Hepatocyte (in vitro differentiated cells): Measurements from ENCODE around the gene ZNF530. TPM values are rescaled to one million over a fixed set of nuclear protein-coding genes. Genes with fewer than 3 reads are reported as not detected.

Experiments used
- DNase-seq: peaks from one replicate; pipeline ENCODE4 v3.0.0-alpha.2; 2016; ENCODE audit warnings: low spot score
- H2AFZ ChIP-seq: fragments of 200-600 bp; sonication (generic); 2 replicates; pipeline ENCODE4 v1.6.0; 2016; ENCODE audit warnings: antibody characterized with exemption, mild to moderate bottlenecking
- H3K27ac ChIP-seq: fragments of 200-600 bp; sonication (generic); 2 replicates; pipeline ENCODE4 v1.5.1; 2016; ENCODE audit warnings: mild to moderate bottlenecking
- H3K27me3 ChIP-seq: fragments of 200-600 bp; sonication (generic); 2 replicates; pipeline ENCODE4 v1.6.1; 2016
- H3K36me3 ChIP-seq: fragments of 200-600 bp; sonication (generic); replicated peaks from 2 replicates; pipeline ENCODE4 v1.5.1; 2016; ENCODE audit warnings: low read depth; ENCODE audit not compliant: insufficient read depth
- H3K4me1 ChIP-seq: fragments of 200-600 bp; sonication (generic); 2 replicates; pipeline ENCODE4 v1.5.1; 2016; ENCODE audit warnings: mild to moderate bottlenecking, moderate library complexity; ENCODE audit not compliant: insufficient read depth
- H3K4me2 ChIP-seq: fragments of 200-600 bp; sonication (generic); 2 replicates; pipeline ENCODE4 v1.6.0; 2016
- H3K4me3 ChIP-seq: fragments of 200-600 bp; sonication (generic); 2 replicates; pipeline ENCODE4 v1.5.1; 2016; ENCODE audit warnings: mild to moderate bottlenecking
- H3K79me2 ChIP-seq: fragments of 200-600 bp; sonication (generic); 2 replicates; pipeline ENCODE4 v1.6.0; 2017; ENCODE audit warnings: mild to moderate bottlenecking
- H3K9me2 ChIP-seq: fragments of 200-600 bp; sonication (generic); replicated peaks from 2 replicates; pipeline ENCODE4 v1.6.0; 2017; ENCODE audit warnings: mild to moderate bottlenecking; ENCODE audit not compliant: insufficient read depth
- H3K9me3 ChIP-seq: fragments of 200-600 bp; sonication (generic); 2 replicates; pipeline ENCODE4 v1.5.1; 2016; ENCODE audit warnings: low read depth, mild to moderate bottlenecking
- H4K20me1 ChIP-seq: fragments of 200-600 bp; sonication (generic); 2 replicates; pipeline ENCODE4 v1.6.0; 2016; ENCODE audit warnings: mild to moderate bottlenecking; ENCODE audit not compliant: insufficient read depth, poor library complexity, severe bottlenecking
- EZH2 ChIP-seq: fragments of 200-600 bp; sonication (generic); IDR thresholded peaks from 2 replicates; pipeline ENCODE4 v1.6.1; 2016; ENCODE audit warnings: antibody characterized with exemption, mild to moderate bottlenecking, borderline replicate concordance
- EZH2phosphoT487 ChIP-seq: fragments of 200-600 bp; sonication (generic); IDR thresholded peaks from one replicate; pipeline ENCODE4 v1.6.1; 2018; ENCODE audit warnings: antibody characterized with exemption, mild to moderate bottlenecking, low read depth, moderate library complexity; ENCODE audit not compliant: unreplicated experiment, severe bottlenecking
- whole genome bisulfite sequencing: methylation state at CpG from one replicate; pipeline ENCODE4 v1.1.6; 2016; ENCODE audit warnings: low lambda C conversion rate; ENCODE audit errors: missing lambda C conversion rate; 5-methylcytosine and 5-hydroxymethylcytosine counted together
- polyA plus RNA-seq: library from polyadenylated mRNA; unstranded; fragments of >200 nt; fragmentation: Nextera tagmentation; extraction: Ambion mirVana; gene quantifications from 2 replicates; pipeline ENCODE4 v1.2.1, GENCODE V29; 2016
- total RNA-seq: library from RNA; depleted of rRNA; stranded (reverse); fragments of >200 nt; gene quantifications from 2 replicates; pipeline ENCODE4 v1.2.3, GENCODE V29; 2014
- TF ChIP-seq, protein P1 (sequence below): fragments of 200-600 bp; sonication (generic); IDR thresholded peaks from 2 replicates; pipeline ENCODE4 v1.5.1; 2016; ENCODE audit warnings: antibody characterized with exemption, mild to moderate bottlenecking; ENCODE audit not compliant: poor library complexity

Gene ZNF530
- total and polyA plus RNA-seq, 2 experiments from 2014 or later: 1.3 to 2.8 TPM

DNA sequence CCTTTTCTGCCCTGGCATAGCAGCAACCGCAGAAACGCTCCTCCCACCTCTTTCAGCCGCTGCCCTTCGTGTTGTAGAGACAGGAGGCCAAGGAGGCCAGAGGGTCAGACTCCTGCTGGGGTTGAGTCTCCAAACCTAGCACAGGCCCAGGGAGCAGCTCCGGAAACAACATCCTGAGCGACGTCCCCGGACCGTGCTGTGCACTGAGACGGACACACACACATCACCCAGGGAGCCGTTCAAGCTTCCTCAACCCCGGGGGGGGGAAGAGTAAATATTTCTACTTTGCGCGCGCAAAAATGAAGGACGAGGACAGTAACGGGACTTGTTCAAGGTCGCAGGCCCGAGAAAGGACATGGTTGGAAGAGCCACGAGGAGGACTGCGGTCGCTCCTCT lies 40.7 kb upstream of the ZNF530 start:
- H3K4me2 ChIP-seq: peak overlapping the region; percentile 97
- no peaks in the 10 kb centered on the region for H3K9me2 ChIP-seq
- 1% methylated on average over 22 of the region's 22 CpGs for WGBS
- peaks cover 30% of the 10 kb centered on the region for H3K79me2 ChIP-seq
- peaks cover 12% of the 10 kb centered on the region for H3K4me1 ChIP-seq
- peak overlapping the region; percentile 84 for H3K4me3 ChIP-seq
- peak; percentile 21 for DNase-seq
- TF ChIP-seq, protein P1, sequence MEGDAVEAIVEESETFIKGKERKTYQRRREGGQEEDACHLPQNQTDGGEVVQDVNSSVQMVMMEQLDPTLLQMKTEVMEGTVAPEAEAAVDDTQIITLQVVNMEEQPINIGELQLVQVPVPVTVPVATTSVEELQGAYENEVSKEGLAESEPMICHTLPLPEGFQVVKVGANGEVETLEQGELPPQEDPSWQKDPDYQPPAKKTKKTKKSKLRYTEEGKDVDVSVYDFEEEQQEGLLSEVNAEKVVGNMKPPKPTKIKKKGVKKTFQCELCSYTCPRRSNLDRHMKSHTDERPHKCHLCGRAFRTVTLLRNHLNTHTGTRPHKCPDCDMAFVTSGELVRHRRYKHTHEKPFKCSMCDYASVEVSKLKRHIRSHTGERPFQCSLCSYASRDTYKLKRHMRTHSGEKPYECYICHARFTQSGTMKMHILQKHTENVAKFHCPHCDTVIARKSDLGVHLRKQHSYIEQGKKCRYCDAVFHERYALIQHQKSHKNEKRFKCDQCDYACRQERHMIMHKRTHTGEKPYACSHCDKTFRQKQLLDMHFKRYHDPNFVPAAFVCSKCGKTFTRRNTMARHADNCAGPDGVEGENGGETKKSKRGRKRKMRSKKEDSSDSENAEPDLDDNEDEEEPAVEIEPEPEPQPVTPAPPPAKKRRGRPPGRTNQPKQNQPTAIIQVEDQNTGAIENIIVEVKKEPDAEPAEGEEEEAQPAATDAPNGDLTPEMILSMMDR: no peak
- TF ChIP-seq EZH2 (no peak), EZH2phosphoT487 (no peak)
- H4K20me1 ChIP-seq: peaks cover 2% of the 10 kb centered on the region
- H3K27me3 ChIP-seq: no peaks in the 10 kb centered on the region
- H2AFZ ChIP-seq: peak overlapping the region; percentile 91
- H3K27ac ChIP-seq: peak overlapping the region; percentile 69
- H3K36me3 ChIP-seq: peaks cover 6% of the 10 kb centered on the region
- H3K9me3 ChIP-seq: peaks cover 11% of the 10 kb centered on the region

DNA sequence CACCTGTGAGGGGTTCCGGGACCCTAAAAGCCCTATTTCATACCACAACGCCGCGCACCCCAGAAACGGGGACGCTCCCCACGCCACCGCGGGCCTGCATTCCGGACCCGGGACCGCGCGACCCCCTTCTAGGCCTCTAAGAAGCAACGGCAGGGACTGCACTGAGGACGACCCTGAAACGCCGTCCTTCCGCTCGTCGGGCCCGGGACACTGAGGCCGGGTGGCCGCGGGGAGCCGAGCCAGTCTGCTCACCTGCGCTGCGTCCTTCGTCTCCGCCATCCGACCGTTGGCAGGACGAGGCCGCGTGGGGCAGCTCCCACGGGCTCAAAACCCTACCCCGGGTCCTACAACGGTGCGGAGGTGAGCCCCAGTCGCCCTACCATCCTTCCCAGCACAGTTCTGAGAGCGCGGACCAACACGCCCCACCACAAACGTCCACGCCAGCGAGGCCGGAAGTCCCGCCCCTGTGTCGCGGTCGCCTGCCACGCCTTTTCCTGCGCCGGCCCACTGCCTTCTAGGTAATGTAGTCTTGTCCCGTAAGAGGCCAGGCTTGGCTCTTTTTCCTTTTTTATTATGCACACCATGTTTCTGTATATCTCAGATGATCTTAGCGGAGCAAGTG lies 40.2 kb upstream of the ZNF530 start, which contains the start of gene ZNF550:
Gene ZNF550 (minus strand): TSS at position 460 of the 622 bp plus-strand sequence. CDS start 181 bp downstream, at position 279.
- Histone ChIP-seq H3K27ac (peak within 1 kb of the TSS; percentile 69), H3K4me2 (peak within 1 kb of the TSS; percentile 97), H3K4me3 (peak within 1 kb of the TSS; percentile 84), H3K27me3 (no peaks in the 10 kb centered on the region), H3K9me2 (no peaks in the 10 kb centered on the region), H4K20me1 (peaks cover 2% of the 10 kb centered on the region), H3K36me3 (peaks cover 6% of the 10 kb centered on the region), H3K9me3 (peaks cover 7% of the 10 kb centered on the region), H2AFZ (peak within 1 kb of the TSS; percentile 91), H3K4me1 (peaks cover 12% of the 10 kb centered on the region), H3K79me2 (peaks cover 30% of the 10 kb centered on the region)
- TF ChIP-seq, protein P1: no peak
- TF ChIP-seq EZH2phosphoT487 (no peak), EZH2 (no peak)
- peak; percentile 92 for DNase-seq
- WGBS: under 1% methylated on average over 55 of the region's 56 CpGs

DNA sequence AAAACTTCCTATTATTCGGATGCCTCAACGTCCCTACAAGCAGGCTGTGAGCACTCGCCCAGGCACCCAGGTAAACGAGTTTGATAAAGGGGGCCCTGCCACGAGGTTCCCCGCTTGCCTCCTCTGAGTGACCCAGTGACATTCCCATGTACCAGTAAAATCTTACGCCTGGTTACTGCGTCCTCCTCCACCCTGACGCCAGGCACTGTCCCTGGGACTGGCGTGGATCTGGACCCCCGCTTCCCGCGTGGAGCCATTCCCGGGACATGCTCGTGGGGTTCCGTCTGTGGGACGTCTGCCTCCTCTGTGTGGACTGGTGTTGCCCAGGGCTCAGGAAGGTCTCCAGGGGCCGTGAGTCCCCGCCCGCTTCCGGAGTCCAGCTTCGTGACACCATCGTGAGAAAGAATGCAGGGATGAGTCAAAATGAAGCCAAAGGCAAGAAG lies 39.6 kb upstream of the ZNF530 start:
- 84% methylated on average over 23 of the region's 23 CpGs for WGBS
- Histone ChIP-seq H3K9me3 (peaks cover 7% of the 10 kb centered on the region), H3K9me2 (no peaks in the 10 kb centered on the region), H4K20me1 (peaks cover 2% of the 10 kb centered on the region), H3K27me3 (no peaks in the 10 kb centered on the region), H3K4me2 (peak overlapping the region; percentile 97), H2AFZ (peak overlapping the region; percentile 43), H3K27ac (no peak overlapping the region), H3K79me2 (peaks cover 30% of the 10 kb centered on the region), H3K4me1 (peaks cover 12% of the 10 kb centered on the region), H3K36me3 (peaks cover 6% of the 10 kb centered on the region), H3K4me3 (no peak overlapping the region)
- TF ChIP-seq EZH2phosphoT487: no peak
- TF ChIP-seq, protein P1: no peak
- TF ChIP-seq EZH2: no peak
- DNase-seq: no peak
